ENCODE data around the gene MT1F. TPM values are rescaled to one million over a fixed set of nuclear protein-coding genes. Genes with fewer than 3 reads are reported as not detected.

MT1F gene
- polyA plus RNA-seq, 4 donors = 4.9 to 73.8 (median 49.8) TPM

DNA sequence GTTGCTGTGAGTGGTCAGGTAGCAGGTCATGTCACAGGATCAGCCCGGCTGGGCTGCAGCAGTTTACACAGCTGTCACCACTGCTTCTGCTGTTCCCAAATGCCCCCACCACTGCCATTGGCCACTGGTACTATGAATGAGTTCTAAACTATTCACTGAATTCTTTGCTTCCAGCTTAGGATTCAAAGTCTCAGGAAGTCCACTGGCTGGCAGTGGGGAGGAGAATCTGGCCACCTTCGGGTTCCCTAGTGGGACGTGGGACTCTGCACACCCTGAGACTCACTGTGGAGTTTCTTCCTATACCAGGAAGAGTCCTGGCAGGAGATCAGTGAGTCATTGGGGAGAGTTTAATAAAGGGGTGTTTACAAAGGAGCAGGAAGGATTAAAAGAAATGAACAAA, 31.4 kb downstream of the MT1F start:
- no peak for DNase-seq (ENCODE audit: low read depth in 4 of 4, low spot score in 3 of 4)

DNA sequence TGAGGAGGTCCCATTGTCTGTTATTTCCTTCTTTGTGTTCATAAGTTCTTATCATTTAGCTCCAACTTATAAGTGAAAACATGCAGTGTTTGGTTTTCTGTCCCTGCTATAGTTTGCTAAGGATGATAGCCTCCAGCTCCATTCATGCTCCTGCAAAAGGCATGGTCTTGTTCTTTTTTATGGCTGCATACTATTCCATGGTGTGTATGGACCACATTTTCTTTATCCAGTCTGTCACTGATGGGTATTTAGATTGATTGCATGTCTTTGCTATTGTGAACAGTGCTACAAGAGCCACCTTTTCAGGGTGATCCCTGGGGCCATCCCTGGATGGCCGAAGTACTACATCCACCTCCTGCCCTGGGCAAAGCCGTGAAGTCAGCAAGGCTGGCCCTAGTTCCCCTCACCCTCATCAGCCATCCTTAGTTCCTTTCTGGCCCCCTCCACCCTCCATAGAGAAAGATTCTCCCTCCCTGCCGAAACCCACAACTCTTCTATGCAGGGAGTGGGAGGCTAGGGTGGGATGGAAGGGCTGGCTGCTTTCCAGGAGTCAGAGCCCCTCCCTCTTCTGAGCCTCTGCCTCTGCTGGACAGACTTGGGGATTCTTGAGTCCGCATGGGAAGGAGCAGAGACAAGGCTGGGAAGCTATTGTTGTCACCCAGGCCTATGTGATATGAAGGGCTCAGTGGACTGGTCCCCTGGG, 32.8 kb downstream of the MT1F start:
- DNase-seq (ENCODE audit: low read depth in 4 of 4, low spot score in 3 of 4) = no peak

DNA sequence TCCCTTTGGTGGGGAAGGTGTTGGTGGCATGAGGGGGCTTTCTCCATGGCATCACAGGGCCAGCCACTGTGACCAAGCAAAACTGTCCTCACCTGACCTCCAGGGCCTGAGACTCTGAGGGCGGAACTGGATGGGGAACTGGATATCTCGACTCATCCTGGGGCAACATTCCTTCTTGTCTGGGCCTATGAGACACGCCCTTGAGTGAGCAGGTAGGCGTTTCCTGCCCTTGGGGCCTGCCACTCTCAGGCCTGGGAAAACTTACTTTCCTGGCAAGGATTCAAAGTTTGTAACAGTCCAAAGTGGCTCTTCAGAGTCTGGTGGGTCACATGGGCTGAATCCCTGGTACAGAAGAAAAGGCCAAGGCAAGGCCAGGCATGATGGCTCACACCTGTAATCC, 34.1 kb downstream of the MT1F start:
- DNase-seq (ENCODE audit: low read depth in 4 of 4, low spot score in 3 of 4) = no peak

DNA sequence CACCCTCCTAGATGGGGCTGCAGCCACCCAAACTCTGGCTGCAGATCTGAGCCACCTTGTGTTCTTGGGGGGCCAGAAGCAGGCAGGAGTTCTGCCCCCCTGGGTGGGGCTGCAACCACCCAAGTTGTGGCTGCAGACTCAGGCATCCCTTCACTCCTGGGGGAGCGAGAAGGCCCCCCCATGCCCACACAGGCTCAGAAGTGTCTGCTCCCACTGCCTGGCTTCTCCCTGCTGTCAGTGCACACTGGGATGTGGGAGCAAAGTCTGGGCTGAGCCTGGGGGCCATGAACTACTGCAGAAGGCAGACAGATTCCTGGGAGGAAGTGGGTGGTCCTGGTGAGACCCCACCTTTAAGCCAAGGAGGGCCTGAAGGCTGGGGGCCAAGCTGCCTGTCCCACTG, 37.5 kb downstream of the MT1F start:
- no peak for DNase-seq (ENCODE audit: low read depth in 4 of 4, low spot score in 3 of 4)

DNA sequence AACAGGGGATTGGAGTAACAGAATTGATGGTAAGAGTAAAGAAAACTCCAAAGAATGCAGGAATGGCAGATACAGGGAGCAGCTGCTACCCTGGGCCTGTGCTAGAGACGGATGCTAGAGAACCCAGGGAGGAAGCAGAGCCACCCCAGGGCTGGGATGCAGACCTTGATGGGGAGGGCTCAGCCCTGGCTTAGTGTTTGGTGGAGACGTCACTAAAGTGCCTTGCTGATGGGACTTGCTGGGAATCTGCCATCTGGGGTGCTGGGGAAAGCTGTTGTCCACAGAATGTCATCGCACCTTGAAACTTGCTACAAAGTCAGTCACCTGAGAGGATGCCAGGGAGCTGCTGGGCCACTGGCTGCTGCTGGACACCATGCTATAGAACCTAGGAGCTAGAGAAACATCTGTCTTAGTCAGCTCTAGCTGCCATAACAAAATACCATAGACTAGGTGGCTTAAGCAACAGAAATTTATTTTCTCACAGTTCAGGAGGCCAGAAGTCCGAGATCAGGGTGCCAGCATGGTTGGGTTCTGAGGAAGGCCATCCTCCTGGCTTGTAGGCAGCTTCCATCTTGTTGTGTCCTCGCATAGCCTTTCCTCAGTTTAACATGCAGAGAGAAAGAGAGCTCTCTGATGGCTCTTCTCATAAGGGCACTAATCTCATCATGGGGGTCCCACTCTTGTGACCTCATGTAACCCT, 39.8 kb downstream of the MT1F start:
- no peak for DNase-seq (ENCODE audit: low read depth in 4 of 4, low spot score in 3 of 4)

DNA sequence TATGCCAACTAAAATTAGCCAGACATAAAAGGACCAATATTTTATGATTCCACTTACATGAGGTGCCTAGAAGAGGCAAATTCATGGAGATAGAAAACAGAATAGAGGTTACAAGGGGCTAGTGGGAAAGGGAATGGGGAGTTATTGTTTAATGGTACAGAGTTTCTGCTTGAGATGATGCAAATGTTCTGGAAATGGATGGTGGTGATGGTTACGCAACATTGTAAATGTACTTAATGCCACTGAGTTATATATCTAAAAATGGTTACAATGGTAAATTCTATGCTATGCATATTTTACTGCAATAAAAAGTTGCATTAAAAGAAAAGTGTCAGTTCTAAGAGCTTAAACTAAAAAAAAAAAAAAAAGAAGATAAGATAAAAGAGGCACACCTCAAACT, 42.4 kb downstream of the MT1F start:
- DNase-seq (ENCODE audit: low read depth in 4 of 4, low spot score in 3 of 4) = no peak

DNA sequence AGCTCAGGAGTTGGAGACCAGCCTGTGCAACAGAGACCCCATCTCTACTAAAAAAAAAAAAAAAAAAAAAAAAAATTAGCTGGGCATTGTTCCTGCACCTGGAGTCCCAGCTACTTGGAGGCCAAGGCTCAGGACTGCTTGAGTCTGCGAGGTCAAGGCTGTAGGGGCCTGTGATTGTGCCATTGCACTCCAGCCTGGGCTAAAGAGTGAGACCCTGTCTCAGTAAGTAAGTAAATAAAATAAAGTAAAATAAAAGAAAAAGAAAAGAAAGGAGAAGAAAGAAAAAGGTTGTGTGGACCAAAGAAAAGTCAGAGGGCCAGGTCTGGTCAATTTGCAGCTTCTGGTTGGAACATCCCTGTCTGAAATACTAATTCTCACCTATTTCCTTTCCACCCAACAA, 42.9 kb downstream of the MT1F start:
- no peak for DNase-seq (ENCODE audit: low read depth in 4 of 4, low spot score in 3 of 4)

DNA sequence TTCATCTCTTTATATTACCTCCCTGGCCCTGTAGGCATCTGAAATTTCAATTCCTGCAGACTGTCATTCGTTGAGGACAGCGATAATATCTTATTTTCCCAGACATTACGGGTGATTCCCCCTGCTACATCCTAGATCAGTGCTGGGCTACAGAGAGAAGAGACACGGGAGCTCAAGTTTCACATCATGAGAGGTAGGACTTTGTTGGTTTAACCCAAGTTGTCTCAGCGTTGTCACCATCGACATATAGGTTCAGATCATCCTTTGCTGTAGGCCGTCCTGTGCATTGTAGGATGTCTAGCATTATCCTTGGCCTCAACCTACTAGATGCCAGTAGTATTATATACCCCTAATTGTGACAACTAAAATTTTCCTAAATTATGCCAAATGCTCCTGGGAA, 43.8 kb downstream of the MT1F start:
- DNase-seq (ENCODE audit: low read depth in 4 of 4, low spot score in 3 of 4) = no peak

DNA sequence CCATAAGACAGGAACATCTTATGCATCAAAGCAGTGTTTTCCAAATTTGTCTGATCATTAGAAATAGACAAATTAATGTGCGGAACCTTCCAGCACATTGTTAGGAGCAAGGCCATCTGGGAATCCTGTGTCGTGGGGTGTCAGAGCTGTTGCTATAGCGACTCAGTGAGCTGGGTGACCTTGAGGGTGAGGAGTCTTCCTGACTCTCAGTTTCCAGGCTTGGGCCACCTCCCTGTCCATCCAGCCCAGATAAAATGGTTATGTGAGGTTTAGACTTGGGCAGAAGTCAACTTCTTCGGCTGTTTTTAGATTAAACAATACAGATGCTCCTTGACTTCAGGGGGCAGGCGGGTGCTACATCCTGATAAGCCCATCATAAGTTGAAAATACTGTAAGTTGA, 45.1 kb downstream of the MT1F start:
- no peak for DNase-seq (ENCODE audit: low read depth in 4 of 4, low spot score in 3 of 4)

Other genes with a start within 250 kb of the MT1F start
- 100 to 1,000 TPM in 3 of 4 donors, 10 to 100 TPM in 1; 96.4 to 143 (median 124) TPM for gene AMFR, start 232.4 kb upstream of the MT1F start, polyA plus RNA-seq (ENCODE audit: insufficient read length in 4 of 4)
- gene NUDT21, start 206.6 kb upstream of the MT1F start, polyA plus RNA-seq (ENCODE audit: insufficient read length in 4 of 4) = 100 to 1,000 TPM; 119 to 154 (median 128) TPM
- 10 to 100 TPM; 37.2 to 41.3 (median 38.9) TPM for gene OGFOD1, start 206.4 kb upstream of the MT1F start, polyA plus RNA-seq (ENCODE audit: insufficient read length in 4 of 4)
- gene BBS2, start 137.9 kb upstream of the MT1F start, polyA plus RNA-seq (ENCODE audit: insufficient read length in 4 of 4) = 100 to 1,000 TPM in 2 of 4 donors, 10 to 100 TPM in 2; 73.8 to 109 (median 93.8) TPM
- not detected for gene MT4, start 92.9 kb upstream of the MT1F start, polyA plus RNA-seq (ENCODE audit: insufficient read length in 4 of 4)
- 1 to 10 TPM in 2 of 4 donors, under 1 TPM in 1, not detected in 1; 0.73 to 1.4 (median 1.0) TPM for gene MT3, start 68.4 kb upstream of the MT1F start, polyA plus RNA-seq (ENCODE audit: insufficient read length in 4 of 4)
- gene MT2A, start 49.4 kb upstream of the MT1F start, polyA plus RNA-seq (ENCODE audit: insufficient read length in 4 of 4) = 10 to 100 TPM; 19.5 to 27.5 (median 23.6) TPM
- gene MT1E, start 32.2 kb upstream of the MT1F start, polyA plus RNA-seq (ENCODE audit: insufficient read length in 4 of 4) = 10 to 100 TPM; 20.0 to 50.1 (median 24.8) TPM
- gene MT1M, start 25.3 kb upstream of the MT1F start, polyA plus RNA-seq (ENCODE audit: insufficient read length in 4 of 4) = 1 to 10 TPM in 1 of 4 donors, under 1 TPM in 2, not detected in 1; 0.27 to 1.1 (median 0.32) TPM
- gene MT1A, start 19.3 kb upstream of the MT1F start, polyA plus RNA-seq (ENCODE audit: insufficient read length in 4 of 4) = not detected
- gene MT1B, start 6.1 kb upstream of the MT1F start, polyA plus RNA-seq (ENCODE audit: insufficient read length in 4 of 4) = under 1 TPM in 1 of 4 donors, not detected in 3; 0.59 TPM
- gene MT1G, start 10.1 kb downstream of the MT1F start, polyA plus RNA-seq (ENCODE audit: insufficient read length in 4 of 4) = 100 to 1,000 TPM in 1 of 4 donors, 10 to 100 TPM in 3; 16.9 to 173 (median 36.0) TPM
- 10 to 100 TPM in 2 of 4 donors, 1 to 10 TPM in 2; 4.4 to 57.8 (median 10.6) TPM for gene MT1H, start 11.9 kb downstream of the MT1F start, polyA plus RNA-seq (ENCODE audit: insufficient read length in 4 of 4)
- 10 to 100 TPM; 16.7 to 48.4 (median 22.0) TPM for gene MT1X, start 24.5 kb downstream of the MT1F start, polyA plus RNA-seq (ENCODE audit: insufficient read length in 4 of 4)
- 10 to 100 TPM; 50.1 to 94.4 (median 79.9) TPM for gene NUP93, start 72.2 kb downstream of the MT1F start, polyA plus RNA-seq (ENCODE audit: insufficient read length in 4 of 4)
- 10 to 100 TPM in 3 of 4 donors, 1 to 10 TPM in 1; 1.3 to 37.8 (median 35.0) TPM for gene SLC12A3, start 207.2 kb downstream of the MT1F start, polyA plus RNA-seq (ENCODE audit: insufficient read length in 4 of 4)

Data from left renal pelvis (tissue), 4 donors.